Adrenal gland (tissue), 19 donors: ENCODE data around the gene ZDHHC11B. TPM values are rescaled to one million over a fixed set of nuclear protein-coding genes. Genes with fewer than 3 reads are reported as not detected.
"Not testable (repeated sequence)": the region's sequence is repeated elsewhere in the genome, so short reads cannot be mapped to it uniquely, and the experiment has no call there.

Source experiments
- DNase-seq, 7 donors: peaks; one replicate each; pipeline ENCODE4 v3.0.0-alpha.2; 2019 to 2020
- H3K27ac ChIP-seq, 5 donors: fragments of 200-600 bp; sonication (generic) in 4 of 5; 1 replicate in 3 of 5; 2 replicates in 2 of 5; pipeline versions ENCODE4 v1.5.1 to v1.8.0; 2016 to 2020; ENCODE audit warnings: mild to moderate bottlenecking in 1 of 5
- H3K27me3 ChIP-seq: fragments of 200-600 bp; 2 replicates; pipeline ENCODE4 v1.8.0; 2021
- H3K36me3 ChIP-seq, 2 donors: fragments of 200-600 bp; replicated peaks in 1 of 2; 1 replicate in 1 of 2; 2 replicates in 1 of 2; pipeline versions ENCODE4 v1.5.1 to v1.8.0; 2018 to 2022
- H3K4me1 ChIP-seq, 2 donors: fragments of 200-600 bp; replicated peaks in 1 of 2; 1 replicate in 1 of 2; 2 replicates in 1 of 2; pipeline versions ENCODE4 v1.5.1 to v1.8.0; 2018 to 2021
- H3K4me3 ChIP-seq, 4 donors: fragments of 200-600 bp; sonication (generic) in 3 of 4; one replicate each; pipeline ENCODE4 v1.5.1; 2016 to 2018
- H3K9me3 ChIP-seq, 3 donors: fragments of 200-600 bp; sonication (generic) in 1 of 3; replicated peaks in 1 of 3; 1 replicate in 2 of 3; 2 replicates in 1 of 3; pipeline versions ENCODE4 v1.5.1 to v1.8.0; 2016 to 2021
- POLR2A ChIP-seq, 2 donors: fragments of 450-650 bp; IDR thresholded peaks; one replicate each; pipeline ENCODE4 v1.6.1; 2017; ENCODE audit warnings: antibody characterized with exemption in 2 of 2, mild to moderate bottlenecking in 2 of 2, moderate library complexity in 1 of 2
- WGBS, 4 donors: extraction: QIAGEN DNeasy Blood & Tissue Kit in 2 of 4; methylation state at CpG; one replicate each; pipeline versions ENCODE4 v1.1.5 to v1.1.7; 2013 to 2017; 5-methylcytosine and 5-hydroxymethylcytosine counted together
- intact Hi-C, 2 donors: fragments of 100-400 bp; cut with DNase I; formaldehyde crosslinking; loops; one replicate each; pipeline versions ENCODE4 v1.14.1 to v1.15.0; 2022 to 2023
- long read RNA-seq, 10 donors: library from polyadenylated mRNA in 3 of 10; unstranded in 2 of 10; stranded (forward) in 1 of 10; transcript quantifications; one replicate each; pipeline ENCODE4 v2.0.0 and lab custom pipeline, GENCODE V29; 2021 to 2026
- polyA plus RNA-seq, 3 donors: library from polyadenylated mRNA; stranded (reverse); fragments of 200-250 nt in 2 of 3; fragments of 350-450 nt in 1 of 3; fragmentation: Illumina TruSeq in 1 of 3; extraction: RNeasy Lipid Tissue Mini Kit (QIAGEN cat#74804) in 1 of 3; gene quantifications; one replicate each; pipeline ENCODE4 v1.2.3, GENCODE V29; 2013 to 2014
- total RNA-seq, 9 donors: library from RNA; depleted of rRNA in 4 of 9; stranded (reverse); fragments of >200 nt in 4 of 9; fragments of 120-200 nt in 1 of 9; fragmentation: NEBNext Ultra II Directional in 1 of 9; extraction: Animal tissue kit (Norgen Biotek cat#: 25700) in 1 of 9; gene quantifications; one replicate each; pipeline versions ENCODE4 v1.1.0 to v1.2.4, GENCODE V29; 2013 to 2023
- TF ChIP-seq, protein P1 (sequence below), 6 experiments: fragments of 450-650 bp in 4 of 6; fragments of 200-600 bp in 2 of 6; sonication (generic) in 1 of 6; IDR thresholded peaks; 1 replicate in 5 of 6; 2 replicates in 1 of 6; pipeline versions ENCODE4 v1.5.1 to v1.8.0; 2016 to 2021; ENCODE audit warnings: antibody characterized with exemption in 6 of 6, mild to moderate bottlenecking in 2 of 6, moderate library complexity in 1 of 6
- donor health status: healthy with polysubstance abuse.
- donor health status: Bipolar disorder and iron deficiency.
- donor health status: DM: yes; HTN: yes; CAD: no.
- donor health status: DM: no; HTN: no; CAD: no.
- donor health status: DM: no; HTN: no; CAD: no.
- donor health status: DM: yes; HTN: yes; CAD: no.

The ZDHHC11B gene, protein sequence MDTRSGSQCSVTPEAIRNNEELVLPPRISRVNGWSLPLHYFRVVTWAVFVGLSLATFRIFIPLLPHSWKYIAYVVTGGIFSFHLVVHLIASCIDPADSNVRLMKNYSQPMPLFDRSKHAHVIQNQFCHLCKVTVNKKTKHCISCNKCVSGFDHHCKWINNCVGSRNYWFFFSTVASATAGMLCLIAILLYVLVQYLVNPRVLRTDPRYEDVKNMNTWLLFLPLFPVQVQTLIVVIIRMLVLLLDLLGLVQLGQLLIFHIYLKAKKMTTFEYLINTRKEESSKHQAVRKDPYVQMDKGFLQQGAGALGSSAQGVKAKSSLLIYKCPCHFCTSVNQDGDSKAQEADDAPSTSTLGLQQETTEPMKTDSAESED
- total RNA-seq = 1 to 10 TPM in 3 of 9 donors, under 1 TPM in 4, not detected in 2; 0.64 to 4.6 (median 0.89) TPM
- 1 to 10 TPM; 1.7 to 7.8 (median 5.2) TPM for polyA plus RNA-seq
- long read RNA-seq, donor 1 = 0 reads
- long read RNA-seq, donor 2 = 0 reads
- long read RNA-seq, donor 3 = 0 reads
- long read RNA-seq, donor 4 = 0 reads
- long read RNA-seq, donor 5, partial matches to known transcripts = 0 of 2 reads
- long read RNA-seq, donor 5, other reads (novel, unspliced or antisense) = 2 of 2 reads
- long read RNA-seq, donor 6, partial matches to known transcripts = 0 of 3 reads
- long read RNA-seq, donor 6, other reads (novel, unspliced or antisense) = 3 of 3 reads
- long read RNA-seq, donor 7 = 0 reads
- long read RNA-seq, donor 8 = 0 reads
- long read RNA-seq, donor 9 = 0 reads
- long read RNA-seq, donor 10 = 0 reads

DNA sequence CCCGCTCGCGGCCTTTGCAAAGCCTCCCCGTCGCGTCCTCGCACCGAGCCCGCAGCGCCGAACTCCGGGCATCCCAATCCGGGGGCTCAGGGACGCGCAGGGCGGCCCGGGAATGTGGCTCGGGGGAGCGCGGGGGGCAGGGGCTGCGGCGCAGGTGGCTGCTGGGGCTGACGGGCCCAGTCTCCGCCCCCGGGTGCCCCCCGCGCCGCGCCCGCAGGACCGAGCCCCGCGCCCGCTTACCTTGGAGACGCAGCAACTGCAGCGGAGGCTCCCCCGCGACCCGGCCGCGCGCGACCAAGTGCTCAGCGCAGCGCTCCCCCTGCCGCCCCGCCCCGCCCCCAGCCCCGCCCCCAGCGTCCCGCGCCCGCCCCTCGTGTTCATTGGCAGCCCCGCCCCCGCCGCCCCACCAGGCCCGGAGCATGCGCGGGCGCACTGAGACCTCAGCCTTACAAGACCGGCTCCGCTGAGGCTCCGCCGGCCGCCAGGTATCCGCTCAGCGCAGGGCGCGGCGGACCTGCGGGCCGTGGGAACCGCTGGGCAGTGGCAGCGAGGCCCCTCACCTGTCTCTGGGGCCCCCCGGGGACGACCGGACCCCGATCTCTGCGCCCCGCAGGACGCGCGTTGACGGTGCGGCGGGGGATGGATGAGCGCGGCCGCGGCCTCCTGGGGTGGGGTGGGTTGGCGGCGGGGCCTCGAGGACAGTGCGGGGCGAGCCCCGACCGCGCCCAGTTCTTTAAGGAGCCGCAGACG lies at the start of gene ZDHHC11B:
ZDHHC11B (minus strand) TSS at position 302 of the 750 bp plus-strand sequence. CDS start 17,810 bp downstream, outside the sequence.
- Histone ChIP-seq H3K4me3 (peak within 1 kb of the TSS in 3 of 4 donors; percentile 65 to 93 (median 67)), H3K4me1 (peaks cover 10 to 16% of the 10 kb centered on the region in 2 donors), H3K27ac (peak within 1 kb of the TSS in 1 of 5 donors; percentile 56)
- H3K9me3 ChIP-seq, H3K36me3 ChIP-seq, intact Hi-C loops, H3K27me3 ChIP-seq: not testable (repeated sequence)
- peak; percentile 82 to 96 (median 91) for DNase-seq
- 1 to 3% (median 1%) methylated on average over 39 to 84 of the region's 101 CpGs; no CpG with 5 or more reads in 1 of the 4 donors for WGBS, 4 donors
- TF ChIP-seq POLR2A (IDR thresholded peaks at IDR 0.05) = peak in 1 of 2 donors; percentile 16

DNA sequence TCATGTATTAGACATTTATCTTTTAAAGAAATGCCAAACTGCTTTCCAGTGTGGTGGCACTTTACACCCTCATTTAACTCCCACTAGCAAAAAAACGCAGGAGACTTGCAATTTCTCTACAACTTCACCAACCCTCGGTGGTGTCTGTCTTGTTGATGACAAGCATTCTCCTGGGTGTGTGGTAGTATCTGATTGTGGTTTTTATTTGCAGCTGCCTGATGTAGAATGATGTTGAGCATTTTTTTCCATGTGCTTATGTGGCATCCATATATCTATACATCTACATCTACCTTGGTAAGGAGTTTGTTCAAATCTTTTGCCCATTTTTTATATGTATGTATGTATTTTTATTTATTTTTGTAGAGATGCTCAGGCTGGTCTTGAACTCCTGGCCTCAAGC lies 49.5 kb upstream of the ZDHHC11B start:
- H3K36me3 ChIP-seq, H3K4me1 ChIP-seq, DNase-seq, intact Hi-C loops, H3K27ac ChIP-seq, H3K9me3 ChIP-seq, H3K4me3 ChIP-seq, H3K27me3 ChIP-seq: not testable (repeated sequence)
- 69 to 77% (median 73%) methylated on average over 2 of the region's 2 CpGs for WGBS, 4 donors

DNA sequence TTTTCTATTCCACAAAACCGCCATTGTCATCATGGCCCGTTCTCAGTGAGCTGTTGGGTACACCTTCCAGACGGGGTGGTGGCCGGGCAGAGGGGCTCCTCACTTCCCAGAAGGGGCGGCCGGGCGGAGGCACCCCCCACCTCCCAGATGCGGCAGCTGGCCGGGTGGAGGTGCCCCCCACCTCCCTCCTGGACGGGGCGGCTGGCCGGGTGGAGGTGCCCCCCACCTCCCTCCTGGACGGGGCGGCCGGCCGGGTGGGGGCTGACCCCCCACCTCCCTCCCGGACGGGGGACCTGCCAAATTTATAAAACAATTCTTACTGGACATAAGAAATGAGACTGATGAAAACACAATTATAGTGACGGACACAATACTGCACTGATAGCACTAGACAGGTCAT lies 43.7 kb upstream of the ZDHHC11B start:
- DNase-seq, H3K36me3 ChIP-seq, H3K4me1 ChIP-seq, intact Hi-C loops, H3K27me3 ChIP-seq, H3K27ac ChIP-seq, H3K9me3 ChIP-seq, H3K4me3 ChIP-seq: not testable (repeated sequence)
- WGBS, 4 donors = 87 to 97% (median 92%) methylated on average over 2 to 17 of the region's 19 CpGs

DNA sequence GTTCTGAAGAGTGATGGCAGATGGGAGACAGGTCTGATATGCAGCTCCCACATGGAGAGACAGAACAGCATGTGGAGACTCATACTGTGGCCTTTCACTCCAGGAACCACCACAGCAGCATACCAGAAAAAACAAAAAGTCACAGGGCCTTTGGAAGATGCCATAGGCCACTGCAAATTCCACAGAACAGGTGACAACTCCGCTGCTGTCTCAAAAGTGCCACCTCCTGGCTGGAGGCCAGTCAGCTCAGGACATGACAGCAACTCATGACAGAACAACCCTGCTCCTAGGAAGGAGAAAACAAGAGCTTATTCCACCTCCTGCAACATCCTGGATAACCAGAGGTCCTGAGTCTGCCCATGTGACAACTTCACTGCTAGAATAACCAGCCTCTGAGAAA lies 41.0 kb upstream of the ZDHHC11B start:
- H3K27ac ChIP-seq, intact Hi-C loops, DNase-seq, H3K27me3 ChIP-seq, H3K4me1 ChIP-seq, H3K4me3 ChIP-seq, H3K36me3 ChIP-seq, H3K9me3 ChIP-seq: not testable (repeated sequence)
- 0 to 86% (median 38%) methylated on average over 1 of the region's 1 CpG; no CpG with 5 or more reads in 1 of the 4 donors for WGBS, 4 donors

DNA sequence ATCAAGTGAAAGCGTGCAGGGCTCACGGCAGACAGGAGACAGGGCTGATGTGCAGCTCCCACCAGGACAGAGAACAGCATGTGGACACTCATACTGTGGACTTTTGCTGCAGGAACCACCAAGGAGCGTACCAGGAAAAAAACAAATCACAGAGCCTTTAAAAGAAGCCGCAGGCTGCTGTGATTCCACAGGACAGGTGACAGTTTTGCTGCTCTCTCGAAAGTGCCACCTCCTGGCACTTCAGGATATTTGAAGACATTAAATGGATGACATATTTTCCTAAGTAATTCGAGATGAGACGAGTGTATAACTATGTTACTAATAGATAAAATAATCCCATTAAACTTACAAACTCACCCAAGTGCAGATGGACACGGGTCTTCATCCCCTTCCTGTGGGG lies 37.0 kb upstream of the ZDHHC11B start:
- no peak overlapping the region for H3K4me3 ChIP-seq
- 74 to 80% (median 76%) methylated on average over 8 of the region's 8 CpGs; no CpG with 5 or more reads in 1 of the 4 donors for WGBS, 4 donors
- no peaks in the 10 kb centered on the region for H3K4me1 ChIP-seq
- no peak for DNase-seq
- intact Hi-C loops = no loop called here
- no peaks in the 10 kb centered on the region for H3K9me3 ChIP-seq
- no peak overlapping the region for H3K27ac ChIP-seq
- TF ChIP-seq, protein P1, sequence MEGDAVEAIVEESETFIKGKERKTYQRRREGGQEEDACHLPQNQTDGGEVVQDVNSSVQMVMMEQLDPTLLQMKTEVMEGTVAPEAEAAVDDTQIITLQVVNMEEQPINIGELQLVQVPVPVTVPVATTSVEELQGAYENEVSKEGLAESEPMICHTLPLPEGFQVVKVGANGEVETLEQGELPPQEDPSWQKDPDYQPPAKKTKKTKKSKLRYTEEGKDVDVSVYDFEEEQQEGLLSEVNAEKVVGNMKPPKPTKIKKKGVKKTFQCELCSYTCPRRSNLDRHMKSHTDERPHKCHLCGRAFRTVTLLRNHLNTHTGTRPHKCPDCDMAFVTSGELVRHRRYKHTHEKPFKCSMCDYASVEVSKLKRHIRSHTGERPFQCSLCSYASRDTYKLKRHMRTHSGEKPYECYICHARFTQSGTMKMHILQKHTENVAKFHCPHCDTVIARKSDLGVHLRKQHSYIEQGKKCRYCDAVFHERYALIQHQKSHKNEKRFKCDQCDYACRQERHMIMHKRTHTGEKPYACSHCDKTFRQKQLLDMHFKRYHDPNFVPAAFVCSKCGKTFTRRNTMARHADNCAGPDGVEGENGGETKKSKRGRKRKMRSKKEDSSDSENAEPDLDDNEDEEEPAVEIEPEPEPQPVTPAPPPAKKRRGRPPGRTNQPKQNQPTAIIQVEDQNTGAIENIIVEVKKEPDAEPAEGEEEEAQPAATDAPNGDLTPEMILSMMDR (IDR thresholded peaks at IDR 0.05) = no peak
- no peak for TF ChIP-seq POLR2A (IDR thresholded peaks at IDR 0.05)
- no peaks in the 10 kb centered on the region for H3K27me3 ChIP-seq
- H3K36me3 ChIP-seq = no peaks in the 10 kb centered on the region

DNA sequence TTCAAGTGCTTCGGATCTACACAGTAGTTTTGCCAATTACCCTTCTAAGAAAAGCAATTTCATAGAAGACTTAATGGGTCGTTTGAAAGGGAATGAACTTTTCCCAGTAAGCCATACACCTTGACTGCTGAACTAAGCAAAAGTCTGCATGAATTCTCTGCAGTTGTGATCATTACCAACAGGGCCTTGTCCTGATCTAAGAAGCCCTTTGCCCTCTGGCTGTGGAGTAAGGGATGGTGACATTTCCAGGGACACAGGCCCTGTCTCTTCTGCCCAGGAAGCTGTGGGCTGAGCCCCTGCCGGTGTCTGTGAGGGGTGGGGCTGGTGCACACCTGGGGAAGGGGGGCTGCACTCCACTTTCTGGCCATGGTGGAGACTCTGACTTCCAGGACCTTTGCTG lies 35.7 kb upstream of the ZDHHC11B start:
- intact Hi-C loops = no loop called here
- no peaks in the 10 kb centered on the region for H3K9me3 ChIP-seq
- no peak overlapping the region for H3K4me3 ChIP-seq
- H3K36me3 ChIP-seq = no peaks in the 10 kb centered on the region
- no peak overlapping the region for H3K27ac ChIP-seq
- H3K4me1 ChIP-seq = no peaks in the 10 kb centered on the region
- TF ChIP-seq, protein P1 (IDR thresholded peaks at IDR 0.05) = no peak
- no peak for TF ChIP-seq POLR2A (IDR thresholded peaks at IDR 0.05)
- H3K27me3 ChIP-seq = no peaks in the 10 kb centered on the region
- no peak for DNase-seq
- 66 to 78% (median 73%) methylated on average over 3 of the region's 3 CpGs; no CpG with 5 or more reads in 1 of the 4 donors for WGBS, 4 donors
